Osteocyte (in vitro differentiated cells): ENCODE measurements around the gene KLHDC7A. TPM values are rescaled to one million over a fixed set of nuclear protein-coding genes. Genes with fewer than 3 reads are reported as not detected.

Source experiments
- DNase-seq: peaks from one replicate; pipeline ENCODE4 v3.0.0; 2021; ENCODE audit warnings: mixed read lengths; ENCODE audit not compliant: unreplicated experiment; ENCODE audit errors: extremely low spot score
- H3K27ac Mint-ChIP-seq: one replicate; pipeline ENCODE4 v1.8.0; 2021; ENCODE audit warnings: mild to moderate bottlenecking, mixed read lengths; ENCODE audit not compliant: unreplicated experiment
- H3K27me3 Mint-ChIP-seq: one replicate; pipeline ENCODE4 v1.8.0; 2021; ENCODE audit warnings: mixed read lengths; ENCODE audit not compliant: unreplicated experiment
- H3K36me3 Mint-ChIP-seq: one replicate; pipeline ENCODE4 v1.8.0; 2021; ENCODE audit warnings: mixed read lengths; ENCODE audit not compliant: unreplicated experiment
- H3K4me1 Mint-ChIP-seq: one replicate; pipeline ENCODE4 v1.8.0; 2021; ENCODE audit warnings: mixed read lengths; ENCODE audit not compliant: unreplicated experiment
- H3K4me3 Mint-ChIP-seq: one replicate; pipeline ENCODE4 v1.8.0; 2021; ENCODE audit warnings: mild to moderate bottlenecking, moderate library complexity, mixed read lengths; ENCODE audit not compliant: unreplicated experiment
- H3K9me3 Mint-ChIP-seq: one replicate; pipeline ENCODE4 v1.8.0; 2021; ENCODE audit warnings: mixed read lengths; ENCODE audit not compliant: unreplicated experiment
- CTCF ChIP-seq: fragments of 200-600 bp; sonication (generic); IDR thresholded peaks from 2 replicates; pipeline ENCODE4 v1.5.0; 2021; ENCODE audit warnings: antibody characterized with exemption, mild to moderate bottlenecking, moderate library complexity
- total RNA-seq: library from RNA; stranded (reverse); gene quantifications from 2 replicates; pipeline ENCODE4 v1.2.1, GENCODE V29; 2021

KLHDC7A gene
- total RNA-seq, 1 donor from 2014 or later, result not detected

DNA sequence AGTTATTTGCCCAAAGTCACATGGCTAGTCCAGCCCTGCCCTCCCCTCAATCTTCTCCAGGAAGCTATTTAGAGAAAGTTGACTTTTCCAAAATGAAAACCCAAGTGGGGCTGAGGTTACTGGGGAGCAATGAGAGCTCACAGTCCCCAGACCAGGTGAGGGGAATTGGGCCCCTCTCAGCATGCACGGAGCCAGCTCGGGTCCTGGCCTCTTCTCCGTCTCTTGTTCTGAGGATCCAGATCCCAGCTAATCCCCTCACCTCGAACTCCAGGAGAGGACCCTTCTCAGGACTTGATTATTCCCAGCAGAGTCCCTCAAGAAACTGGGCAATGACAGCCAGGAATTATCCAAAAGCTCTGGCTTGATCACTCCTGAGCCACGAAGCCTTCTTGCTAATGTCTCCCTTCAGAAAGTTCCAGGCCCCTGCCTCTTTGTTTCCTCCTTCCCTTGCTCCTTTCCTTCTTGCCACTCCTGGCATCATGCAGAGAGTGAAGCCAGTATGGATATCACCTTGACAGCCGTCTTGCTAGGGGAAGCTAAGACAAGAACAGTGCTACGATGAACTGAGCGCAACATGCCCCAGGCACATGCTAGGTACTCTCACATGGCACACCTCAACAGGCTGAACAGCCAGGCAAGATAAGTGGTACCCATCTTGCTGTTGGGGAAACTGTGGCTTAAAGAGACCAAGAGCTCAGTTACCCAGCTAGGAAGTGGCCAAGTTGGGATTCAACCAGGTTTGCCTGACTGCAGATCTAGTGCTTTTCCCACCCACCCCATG is 51.9 kb downstream of the KLHDC7A start:
- no peaks in the 10 kb centered on the region for H3K4me1 Mint-ChIP-seq
- no peak overlapping the region for H3K27ac Mint-ChIP-seq
- no peaks in the 10 kb centered on the region for H3K36me3 Mint-ChIP-seq
- no peaks in the 10 kb centered on the region for H3K9me3 Mint-ChIP-seq
- no peak for TF ChIP-seq CTCF
- DNase-seq, result peak; percentile 62
- H3K27me3 Mint-ChIP-seq, result no peaks in the 10 kb centered on the region
- no peak overlapping the region for H3K4me3 Mint-ChIP-seq

GRCh38 chr1:18533259-18533658 is 52.5 kb downstream of the KLHDC7A start:
- Mint-ChIP-seq H3K9me3 (no peaks in the 10 kb centered on the region), H3K27me3 (no peaks in the 10 kb centered on the region), H3K4me3 (no peak overlapping the region), H3K27ac (no peak overlapping the region), H3K4me1 (no peaks in the 10 kb centered on the region), H3K36me3 (no peaks in the 10 kb centered on the region)
- TF ChIP-seq CTCF, result no peak
- no peak for DNase-seq

DNA sequence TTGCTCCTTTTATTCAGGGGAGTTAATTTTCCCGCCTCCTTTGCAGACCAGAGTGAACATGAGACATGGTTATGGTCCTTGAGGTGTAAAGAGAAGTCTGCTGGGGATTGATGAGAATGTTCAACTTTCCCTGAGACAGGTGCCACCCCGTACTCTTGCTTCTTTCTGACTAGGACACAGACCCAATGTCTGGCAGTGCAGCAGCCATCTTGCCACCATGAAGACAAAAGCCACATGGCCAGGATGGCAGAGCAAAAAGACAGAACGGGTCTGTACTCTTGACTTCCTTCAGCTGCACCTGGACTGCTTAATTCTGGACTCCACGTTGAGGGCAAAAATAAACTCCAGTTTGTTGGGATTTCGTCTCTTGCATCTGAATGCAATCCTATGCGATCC is 54.1 kb downstream of the KLHDC7A start:
- Mint-ChIP-seq H3K27me3 (no peaks in the 10 kb centered on the region), H3K4me1 (no peaks in the 10 kb centered on the region), H3K27ac (no peak overlapping the region), H3K9me3 (no peaks in the 10 kb centered on the region), H3K36me3 (no peaks in the 10 kb centered on the region), H3K4me3 (no peak overlapping the region)
- no peak for TF ChIP-seq CTCF
- peak; percentile 49 for DNase-seq

Other genes starting within 250 kb of the KLHDC7A start
- not detected in 2 replicates for gene PAX7, start 149.9 kb downstream of the KLHDC7A start, total RNA-seq